ENCODE data around the gene TP53TG5. TPM values are rescaled to one million over a fixed set of nuclear protein-coding genes. Genes with fewer than 3 reads are reported as not detected.

The TP53TG5 gene
- total RNA-seq, 1 experiment from 2014 or later = not detected

DNA sequence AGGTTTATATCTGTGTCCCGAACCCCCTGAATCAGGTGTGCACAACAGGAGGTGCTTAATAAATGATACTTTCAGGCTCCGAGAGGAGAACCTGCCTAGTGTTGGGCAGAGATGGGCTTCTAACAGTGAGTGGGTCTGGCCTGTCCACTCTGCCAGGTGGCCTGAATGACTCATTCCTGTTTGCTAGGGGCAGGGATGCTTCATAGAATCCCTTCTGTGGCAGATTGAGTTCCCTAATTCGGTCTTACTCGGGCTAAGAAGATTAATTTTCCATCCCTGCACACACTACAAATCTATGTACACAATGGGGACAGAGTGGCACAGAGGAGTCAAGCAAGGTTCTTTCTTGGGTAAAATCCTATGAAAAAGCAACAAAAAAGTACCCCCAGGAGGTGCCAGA, 49.7 kb downstream of the TP53TG5 start:
- no peak for DNase-seq (ENCODE audit: low read depth)

GRCh38 chr20:45325371-45325770, 52.8 kb downstream of the TP53TG5 start:
- no peak for DNase-seq (ENCODE audit: low read depth)

- no peak for DNase-seq (ENCODE audit: low read depth)
Observed at GRCh38 chr20:45323731-45324130, 54.4 kb downstream of the TP53TG5 start.

DNA sequence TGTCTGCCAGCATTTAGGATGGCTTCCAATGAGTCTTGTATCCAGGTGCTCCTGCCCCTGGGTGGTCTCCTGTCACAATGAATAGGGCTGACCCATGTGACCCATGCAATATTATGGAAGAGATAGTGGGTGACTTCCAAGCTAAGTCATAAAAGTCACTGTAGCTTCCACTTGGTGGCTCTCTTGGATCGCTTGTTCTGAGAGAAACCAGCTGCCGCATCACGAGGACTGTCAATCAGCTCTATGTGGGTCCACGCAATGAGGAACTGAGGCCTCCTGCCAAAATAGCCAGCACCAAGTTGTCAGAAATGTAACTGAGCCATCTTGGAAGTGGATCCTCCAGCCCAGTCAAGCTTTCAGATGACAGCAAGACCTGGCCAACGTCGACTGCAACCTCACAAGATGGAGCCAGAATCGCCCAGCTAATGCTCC, 55.2 kb downstream of the TP53TG5 start:
- peak; percentile 56 for DNase-seq (ENCODE audit: low read depth)

Other genes with a start within 250 kb of the TP53TG5 start
- gene PI3, start 203.4 kb downstream of the TP53TG5 start, total RNA-seq (2014; rRNA removed; shearing (Covaris generic)) = not detected in 2 replicates
- not detected in 2 replicates for gene SEMG1, start 171.3 kb downstream of the TP53TG5 start, total RNA-seq (2014; rRNA removed; shearing (Covaris generic))
- not detected in 2 replicates for gene SEMG2, start 157.0 kb downstream of the TP53TG5 start, total RNA-seq (2014; rRNA removed; shearing (Covaris generic))
- not detected in 2 replicates for gene SLPI, start 123.8 kb downstream of the TP53TG5 start, total RNA-seq (2014; rRNA removed; shearing (Covaris generic))
- gene RBPJL, start 71.5 kb downstream of the TP53TG5 start, total RNA-seq (2014; rRNA removed; shearing (Covaris generic)) = not detected in 2 replicates
- not detected in 2 replicates for gene MATN4, start 70.0 kb downstream of the TP53TG5 start, total RNA-seq (2014; rRNA removed; shearing (Covaris generic))
- gene SDC4, start 29.9 kb downstream of the TP53TG5 start, total RNA-seq (2014; rRNA removed; shearing (Covaris generic)) = 136 and 143 TPM in 2 replicates
- gene SYS1, start 15.2 kb downstream of the TP53TG5 start, total RNA-seq (2014; rRNA removed; shearing (Covaris generic)) = 12.5 and 13.3 TPM in 2 replicates
- gene DBNDD2, start 30.0 kb upstream of the TP53TG5 start, total RNA-seq (2014; rRNA removed; shearing (Covaris generic)) = 5.8 and 7.3 TPM in 2 replicates
- 51.3 and 58.7 TPM in 2 replicates for gene PIGT, start 37.8 kb upstream of the TP53TG5 start, total RNA-seq (2014; rRNA removed; shearing (Covaris generic))
- not detected in 2 replicates for gene WFDC2, start 91.4 kb upstream of the TP53TG5 start, total RNA-seq (2014; rRNA removed; shearing (Covaris generic))
- not detected in 2 replicates for gene SPINT3, start 137.3 kb upstream of the TP53TG5 start, total RNA-seq (2014; rRNA removed; shearing (Covaris generic))
- not detected in 2 replicates for gene WFDC6, start 161.2 kb upstream of the TP53TG5 start, total RNA-seq (2014; rRNA removed; shearing (Covaris generic))
- not detected in 2 replicates for gene EPPIN, start 169.1 kb upstream of the TP53TG5 start, total RNA-seq (2014; rRNA removed; shearing (Covaris generic))
- not detected in 2 replicates for gene WFDC8, start 201.0 kb upstream of the TP53TG5 start, total RNA-seq (2014; rRNA removed; shearing (Covaris generic))

Data from Daoy (cell line).